NCI-H2196 treated with DMSO at 0.1 percent for 48 hours (cell line): ENCODE data around the gene RFX2.

ENCODE experiments used
- DNase-seq: peaks from one replicate; lab custom pipeline; 2025; ENCODE audit not compliant: unreplicated experiment; lab: John Stamatoyannopoulos, UW

RFX2 gene

DNA sequence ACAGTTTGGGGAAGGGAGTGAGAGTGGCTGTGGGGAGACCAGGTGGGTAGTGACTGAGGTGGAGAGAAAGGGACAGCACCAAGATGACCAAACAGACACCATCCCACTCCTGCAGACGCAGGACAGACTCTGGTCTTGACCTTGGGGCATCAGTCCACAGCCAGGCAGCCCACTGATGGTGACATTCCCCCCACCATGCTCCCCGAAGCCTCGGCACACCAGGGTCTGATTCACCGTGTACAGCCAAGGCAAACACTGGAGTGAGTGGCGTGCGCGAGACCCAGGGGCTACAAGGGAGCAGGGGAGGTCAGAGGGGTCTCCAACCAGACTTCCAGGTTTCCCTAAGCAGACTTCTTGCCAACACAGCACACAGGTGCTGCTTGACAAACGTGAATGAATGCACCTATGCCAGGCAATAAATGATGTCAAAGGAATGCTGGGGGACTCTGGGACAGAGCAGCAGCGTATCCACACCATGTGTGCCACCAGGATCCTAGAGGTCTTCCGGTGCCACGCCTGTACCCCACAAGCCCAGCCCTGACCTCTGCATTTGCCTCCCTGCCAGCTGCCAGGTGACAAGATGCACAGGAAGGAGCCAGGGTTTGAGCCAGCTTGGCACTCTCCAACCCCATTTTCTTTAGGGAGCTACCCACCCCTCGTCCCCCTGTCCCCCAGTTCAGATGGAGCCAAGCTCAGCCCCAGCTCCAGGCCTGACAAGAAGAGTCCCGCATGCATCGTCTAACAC is 150.9 kb downstream of the RFX2 start:
- no peak for DNase-seq

- DNase-seq = no peak
Measured at GRCh38 chr19:5958851-5959122, 151.5 kb downstream of the RFX2 start.

DNA sequence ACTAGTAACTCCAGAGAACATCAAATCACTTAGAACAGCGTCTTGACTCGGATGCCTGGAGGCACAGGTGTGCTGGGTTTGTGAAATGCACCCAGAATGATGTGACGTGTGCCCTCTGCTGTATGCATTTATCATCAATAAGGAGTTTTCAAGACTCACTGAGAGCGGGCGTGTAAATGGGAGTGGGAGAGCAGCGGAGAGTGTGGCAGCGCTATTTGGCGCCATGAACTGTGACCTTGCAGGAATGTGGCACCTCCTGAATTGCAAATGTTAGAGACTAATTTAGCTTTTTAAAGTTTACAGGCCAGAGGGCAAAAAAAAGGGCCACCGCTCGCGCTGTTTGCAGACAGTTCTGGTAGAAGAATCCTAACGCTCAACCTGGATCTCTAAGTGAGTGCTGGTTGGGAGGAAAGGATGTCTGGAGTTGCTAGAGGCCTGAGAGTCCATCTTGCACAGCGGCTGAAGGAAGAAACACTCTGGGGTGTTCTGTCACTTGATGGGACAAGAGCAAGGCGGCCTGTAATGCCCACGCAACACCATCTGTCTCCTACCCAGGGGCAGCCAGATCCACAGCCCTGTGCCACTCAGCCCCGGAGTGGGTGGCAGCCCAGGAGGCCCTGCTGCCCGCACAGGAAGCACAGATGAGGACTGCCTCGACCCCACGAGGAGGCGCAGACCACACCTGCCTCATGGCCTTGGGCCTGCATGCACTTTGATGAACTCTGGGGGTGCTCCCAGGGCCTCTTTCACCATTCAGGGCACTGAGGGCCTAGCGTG is 152.0 kb downstream of the RFX2 start:
- no peak for DNase-seq

GRCh38 chr19:5957170-5957569 is 153.1 kb downstream of the RFX2 start:
- no peak for DNase-seq

GRCh38 chr19:5956728-5957127 is 153.6 kb downstream of the RFX2 start:
- DNase-seq = no peak

DNA sequence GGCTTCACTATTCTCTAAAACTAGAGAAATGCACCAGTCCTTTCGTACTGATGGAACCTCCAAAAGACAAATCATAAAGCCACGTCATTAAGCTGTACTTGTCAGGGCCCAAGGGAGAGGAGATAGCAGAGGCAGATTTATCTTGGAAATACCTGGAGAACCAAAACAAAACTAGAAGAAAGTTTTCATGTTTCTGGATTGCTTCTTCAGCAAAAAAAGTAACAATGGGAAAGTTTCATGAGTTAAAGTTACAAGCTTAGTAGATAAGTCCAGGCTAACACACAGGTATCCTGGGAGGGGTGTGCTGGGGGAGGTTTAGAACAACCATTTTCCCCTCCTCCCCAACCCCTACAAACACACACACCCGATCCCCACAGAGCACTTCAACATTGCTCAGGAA is 154.0 kb downstream of the RFX2 start:
- no peak for DNase-seq

GRCh38 chr19:5955636-5955935 is 154.7 kb downstream of the RFX2 start:
- no peak for DNase-seq

- no peak for DNase-seq
Measured at GRCh38 chr19:5954293-5954692, 156.0 kb downstream of the RFX2 start.

- no peak for DNase-seq
Measured at GRCh38 chr19:5953680-5954213, 156.6 kb downstream of the RFX2 start.

DNA sequence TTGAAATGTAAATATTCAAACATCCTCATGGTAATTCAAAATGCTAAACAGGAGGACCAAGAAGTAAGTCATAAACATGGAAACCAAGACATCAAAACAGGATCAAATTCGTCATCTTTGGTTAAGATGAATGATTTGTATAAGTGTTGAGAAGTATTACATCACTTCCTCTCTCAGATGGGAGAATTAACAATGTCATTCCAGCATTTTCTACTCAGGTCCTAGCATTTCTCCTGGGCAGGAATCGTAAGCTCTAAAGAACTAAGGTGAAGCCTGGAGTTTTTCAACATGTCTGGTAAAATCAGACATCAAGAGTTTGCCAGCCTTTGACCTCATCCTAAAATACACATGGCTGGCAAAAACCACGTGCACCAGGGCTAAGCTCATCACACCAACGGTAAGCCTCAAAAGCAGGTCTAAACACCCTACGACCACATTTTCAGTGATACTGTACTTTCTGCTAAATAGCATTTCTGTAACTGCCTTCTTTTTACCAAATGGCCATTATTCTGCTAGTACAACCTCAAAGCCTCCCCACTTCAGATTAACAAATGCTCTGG is 157.2 kb downstream of the RFX2 start:
- no peak for DNase-seq

- DNase-seq = no peak
Measured at GRCh38 chr19:5952193-5953029, 157.9 kb downstream of the RFX2 start.

- DNase-seq = no peak
Measured at GRCh38 chr19:5951338-5951861, 158.9 kb downstream of the RFX2 start.

DNA sequence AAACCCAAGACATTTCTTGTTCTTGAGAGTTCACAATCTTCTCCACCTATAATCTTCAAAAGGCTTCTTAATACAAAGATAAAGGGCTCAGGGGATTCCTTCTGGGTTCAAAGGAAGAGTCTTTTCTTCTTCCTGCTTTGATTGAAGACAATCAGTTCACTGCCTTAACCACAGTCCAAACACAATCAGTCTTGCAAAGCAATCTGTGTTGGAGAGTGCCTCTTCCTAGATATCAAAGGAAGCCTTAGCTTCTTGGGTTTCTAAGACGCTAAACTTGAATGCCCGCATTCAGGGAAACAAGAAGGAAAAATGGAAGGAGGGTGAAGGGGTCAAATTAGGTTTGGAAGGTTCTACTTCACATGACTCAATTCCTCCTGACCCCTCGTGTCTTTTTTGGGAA is 159.6 kb downstream of the RFX2 start:
- no peak for DNase-seq

DNA sequence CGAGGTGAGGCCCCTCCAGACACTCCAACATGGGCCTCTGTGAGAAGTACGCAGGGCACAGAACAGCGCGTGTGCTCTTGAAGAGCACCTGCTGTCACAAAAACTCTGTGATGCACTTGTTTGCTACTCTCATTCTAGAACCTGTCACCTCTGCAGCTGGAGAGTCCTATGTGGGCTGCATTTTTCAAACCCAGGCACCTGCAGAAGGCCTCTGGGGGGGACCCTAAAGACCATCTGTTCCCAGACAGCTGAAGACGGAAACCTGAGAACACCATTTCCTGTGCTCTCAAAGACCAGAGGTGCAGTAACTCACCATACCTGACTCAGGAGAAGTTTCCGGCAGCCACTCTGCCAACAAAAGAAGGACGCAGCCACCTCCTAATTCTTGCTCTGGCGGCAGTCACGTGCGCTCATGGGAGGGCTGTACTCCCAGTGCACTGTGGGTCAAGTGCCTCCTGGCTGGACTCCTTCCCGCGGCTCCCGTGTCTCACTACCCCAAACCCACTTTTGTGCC is 160.5 kb downstream of the RFX2 start:
- DNase-seq = peak; percentile 92

- no peak for DNase-seq
Measured at GRCh38 chr19:5948752-5949564, 161.3 kb downstream of the RFX2 start.

DNA sequence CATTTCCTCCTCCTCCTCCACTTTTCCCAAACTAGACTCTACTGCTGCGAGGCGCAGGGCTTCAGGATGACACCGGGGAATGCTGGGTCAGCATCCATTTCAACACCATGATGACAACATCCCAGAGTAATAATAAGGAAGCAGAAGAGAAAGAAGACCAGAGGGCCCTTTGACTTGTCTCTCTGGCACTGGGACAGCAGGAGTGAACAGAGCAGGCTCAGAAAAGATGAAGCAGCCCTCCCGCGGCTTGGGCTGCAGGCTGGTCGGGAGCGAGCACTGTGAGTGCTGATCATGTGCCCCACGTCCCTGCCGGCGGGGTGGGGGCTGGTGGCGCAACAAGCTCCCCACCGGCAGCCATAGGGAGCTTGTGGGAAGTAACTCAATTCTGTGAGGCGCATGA is 162.9 kb downstream of the RFX2 start:
- no peak for DNase-seq

GRCh38 chr19:5943623-5944022 is 166.7 kb downstream of the RFX2 start:
- no peak for DNase-seq
